NOMO-1 treated with dmso at 0.1 percent for 144 hours (cell line): ENCODE results near the gene FSHR.

Experiments used
- DNase-seq: peaks from one replicate; lab custom pipeline; 2025; ENCODE audit not compliant: unreplicated experiment; lab: John Stamatoyannopoulos, UW

The FSHR gene

DNA sequence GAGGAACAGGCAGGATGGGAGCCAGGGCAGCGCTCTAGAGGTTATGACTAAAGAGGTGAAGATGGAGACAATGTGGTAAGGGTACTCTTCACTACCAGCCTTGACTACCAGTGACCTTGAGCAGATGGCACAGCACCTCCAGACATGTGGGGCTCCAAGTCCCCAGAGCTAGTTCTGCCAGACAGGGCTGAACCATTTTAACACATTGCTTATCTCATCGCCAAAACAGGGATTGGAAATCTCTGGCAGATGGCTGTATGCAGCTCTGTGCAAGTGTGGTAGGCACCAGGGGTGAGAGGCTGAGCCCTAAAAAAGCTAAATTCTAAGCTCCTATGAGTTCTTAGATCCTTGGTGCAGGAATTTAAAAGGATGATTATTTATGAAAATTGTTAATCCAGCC lies 41.3 kb downstream of the FSHR start:
- no peak for DNase-seq

DNA sequence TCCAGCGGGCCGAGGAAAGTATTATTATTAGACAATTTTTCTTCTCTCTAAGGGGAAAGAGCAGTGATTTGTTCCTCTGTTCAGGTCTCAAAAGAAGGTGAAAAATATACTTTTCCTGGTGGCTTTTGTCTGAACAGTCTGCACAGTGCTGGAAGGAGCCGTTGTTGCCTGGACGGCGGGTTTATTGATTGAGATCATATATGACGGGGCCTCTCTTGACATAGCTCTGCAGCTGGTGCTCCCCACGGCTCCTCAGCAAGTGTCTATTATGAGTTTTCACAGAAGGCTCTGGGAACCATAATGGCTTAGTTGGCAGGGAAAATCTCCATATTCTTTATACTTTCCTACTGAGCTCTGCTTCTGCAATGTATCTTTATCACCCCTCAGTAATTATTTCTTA lies 42.9 kb downstream of the FSHR start:
- no peak for DNase-seq

- DNase-seq = no peak
Observed at GRCh38 chr2:49111006-49111405, 43.3 kb downstream of the FSHR start.

DNA sequence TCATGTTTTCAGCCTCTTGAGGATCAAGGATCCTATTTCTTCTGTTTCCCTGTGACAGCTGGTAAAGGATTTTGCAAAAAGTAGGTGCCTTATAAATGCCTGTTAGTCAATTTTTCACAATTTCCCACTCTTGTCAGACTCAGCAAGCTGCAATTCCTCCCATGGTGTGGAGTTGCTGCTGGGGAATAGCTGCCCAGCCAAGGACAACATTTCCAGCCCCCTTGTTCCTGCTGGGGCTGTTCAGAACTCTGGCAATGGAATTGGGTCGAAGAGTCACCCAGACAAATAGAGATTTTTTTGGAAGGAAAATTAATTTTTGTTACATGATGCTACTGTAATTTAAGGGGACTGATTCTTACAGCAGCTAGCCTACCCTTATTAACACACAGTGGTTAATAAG lies 43.7 kb downstream of the FSHR start:
- DNase-seq = no peak

DNA sequence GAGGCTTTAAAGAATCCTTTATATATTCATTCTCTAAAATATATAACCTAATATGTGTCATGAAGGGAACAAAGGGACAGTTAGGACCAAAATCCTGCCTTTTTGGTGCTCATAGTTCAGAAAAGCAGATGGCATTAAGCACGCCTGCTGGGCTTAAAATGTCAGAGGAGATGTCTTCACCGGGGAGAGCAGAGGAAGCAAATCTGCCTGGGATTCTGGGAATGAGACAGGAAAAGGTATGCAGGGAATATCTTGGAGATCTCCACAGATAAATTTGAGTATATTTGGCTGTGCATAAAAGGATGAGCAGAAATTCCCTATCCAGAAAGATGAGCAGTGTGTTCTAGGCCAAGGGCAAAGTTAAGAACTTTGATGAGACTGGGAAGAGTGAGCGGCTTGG lies 45.5 kb downstream of the FSHR start:
- no peak for DNase-seq

GRCh38 chr2:49108436-49108835 lies 45.9 kb downstream of the FSHR start:
- no peak for DNase-seq

GRCh38 chr2:49105506-49105905 lies 48.8 kb downstream of the FSHR start:
- no peak for DNase-seq

DNA sequence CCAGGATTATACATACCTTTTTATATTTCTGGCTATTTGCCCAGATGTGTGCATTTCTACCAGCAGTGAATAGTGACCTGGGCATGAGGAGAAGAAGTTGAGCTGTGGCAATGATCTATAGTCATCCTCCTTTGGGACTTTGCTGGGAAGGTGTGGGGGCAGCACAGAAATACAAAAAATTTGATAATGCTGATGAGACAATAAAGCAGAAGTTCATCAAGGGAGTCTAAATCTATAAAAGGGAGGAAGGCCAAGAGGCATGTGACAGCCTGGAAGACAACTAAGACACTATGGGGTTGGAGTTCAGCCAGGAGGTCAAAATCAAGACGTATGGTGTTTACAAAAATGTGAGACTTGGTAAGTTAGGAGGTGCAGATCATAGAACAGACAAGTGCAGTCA lies 52.2 kb downstream of the FSHR start:
- DNase-seq = no peak

- DNase-seq = no peak
Observed at GRCh38 chr2:49080681-49081080, 73.6 kb downstream of the FSHR start.

DNA sequence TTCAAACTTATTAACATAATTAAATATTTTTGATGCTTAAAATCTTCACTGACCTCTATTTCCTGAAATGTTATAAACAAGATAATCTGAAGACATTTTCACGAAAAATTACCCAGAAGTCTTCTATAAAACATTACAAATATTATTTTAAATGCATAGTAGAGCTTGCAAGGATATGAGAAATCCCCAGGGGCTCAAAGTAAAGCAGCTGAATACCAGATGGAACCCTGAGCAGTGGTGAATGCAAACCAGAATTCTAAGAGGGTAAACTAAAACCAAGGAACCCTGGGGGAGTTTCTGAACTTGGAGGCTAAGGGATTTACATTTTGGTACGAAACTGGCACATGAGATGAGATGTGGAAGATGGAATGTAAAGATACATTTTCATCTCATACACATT lies 83.6 kb downstream of the FSHR start:
- DNase-seq = no peak

DNA sequence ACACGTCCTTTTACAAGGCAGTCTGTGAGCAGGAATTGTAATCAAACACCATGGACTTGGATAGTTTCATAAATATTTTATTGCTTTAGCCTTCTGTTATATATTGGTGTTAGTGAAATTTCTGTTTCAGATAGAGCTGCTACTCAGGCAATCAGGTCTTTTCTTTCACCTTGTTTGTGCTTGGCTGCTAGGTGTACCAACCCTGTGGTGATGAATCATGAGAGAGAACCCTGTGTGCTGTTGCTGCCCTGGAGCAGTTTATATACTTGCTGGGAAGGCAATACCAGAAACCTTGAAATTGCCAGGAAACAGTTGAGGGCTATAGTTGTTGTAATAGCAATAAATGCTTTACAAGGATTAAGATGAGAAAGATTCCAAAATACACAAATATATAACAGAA lies 84.5 kb downstream of the FSHR start:
- no peak for DNase-seq

GRCh38 chr2:49068613-49069012 lies 85.7 kb downstream of the FSHR start:
- no peak for DNase-seq

DNA sequence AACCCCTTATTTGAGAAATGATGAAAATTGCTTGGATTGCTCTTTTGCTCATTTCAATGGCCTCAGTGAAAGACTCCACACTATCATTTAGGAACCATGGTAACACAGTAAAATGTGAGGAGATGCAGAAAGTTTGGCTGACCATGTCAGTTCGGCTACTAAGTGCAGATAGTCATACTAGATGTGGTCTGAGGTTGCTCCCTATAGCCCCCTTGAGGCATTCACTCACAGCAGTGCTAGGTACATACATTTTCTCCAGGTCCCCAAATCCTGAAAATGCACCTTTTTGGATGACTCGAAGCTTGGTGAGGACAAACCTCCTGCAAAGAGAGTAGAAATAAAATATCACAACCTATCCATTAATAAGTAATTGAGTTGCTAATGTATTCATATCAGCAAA lies 86.3 kb downstream of the FSHR start:
- no peak for DNase-seq

DNA sequence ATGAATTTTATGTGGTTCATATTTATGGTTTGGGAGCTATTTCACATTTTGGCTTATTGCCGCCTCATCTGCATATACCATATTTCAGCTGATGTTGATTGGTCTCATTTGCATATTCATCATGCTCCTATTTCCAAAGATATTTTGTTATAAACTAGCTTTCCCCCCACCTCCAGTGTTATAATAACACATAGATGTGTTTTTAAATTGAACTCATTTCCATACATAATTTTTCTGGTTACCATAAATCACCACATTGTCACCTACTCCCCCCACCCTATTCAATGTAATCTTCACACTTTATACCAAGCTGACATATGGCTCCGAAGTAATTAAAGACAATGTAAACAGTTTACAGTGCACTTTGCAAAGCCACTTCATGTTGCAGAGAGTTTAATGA lies 101.2 kb downstream of the FSHR start:
- no peak for DNase-seq

GRCh38 chr2:49050265-49050664 lies 104.0 kb downstream of the FSHR start:
- no peak for DNase-seq

- DNase-seq = no peak
Observed at GRCh38 chr2:49049161-49049560, 105.2 kb downstream of the FSHR start.

- DNase-seq = no peak
Observed at GRCh38 chr2:49045083-49045482, 109.2 kb downstream of the FSHR start.

GRCh38 chr2:49044350-49045079 lies 109.8 kb downstream of the FSHR start:
- no peak for DNase-seq

DNA sequence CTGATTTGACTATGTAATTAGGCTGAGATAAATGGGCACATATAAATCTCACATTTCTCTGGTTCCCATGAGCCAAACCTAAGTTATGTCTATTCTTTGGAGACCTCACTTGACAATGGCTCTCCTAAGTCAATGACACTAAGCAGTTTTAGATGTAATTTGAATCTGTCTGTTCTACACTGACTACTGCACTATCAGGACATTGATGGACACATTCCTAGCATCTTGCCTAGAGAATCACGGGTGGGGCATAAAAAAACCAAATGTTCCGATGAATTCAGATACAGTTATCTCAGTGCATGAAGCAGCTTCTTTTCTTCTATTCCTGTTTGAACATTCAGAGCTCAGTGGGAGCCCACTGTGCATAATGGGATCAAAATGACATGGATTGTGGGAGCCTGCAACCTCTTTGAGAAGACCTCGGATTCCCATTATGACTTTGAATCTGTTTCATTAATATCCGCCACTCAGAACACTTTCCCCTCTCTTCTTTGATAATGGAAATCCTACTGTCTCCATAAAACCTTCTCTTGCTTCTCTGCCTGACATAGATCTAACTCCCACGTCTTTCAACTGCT lies 110.8 kb downstream of the FSHR start:
- DNase-seq = no peak

DNA sequence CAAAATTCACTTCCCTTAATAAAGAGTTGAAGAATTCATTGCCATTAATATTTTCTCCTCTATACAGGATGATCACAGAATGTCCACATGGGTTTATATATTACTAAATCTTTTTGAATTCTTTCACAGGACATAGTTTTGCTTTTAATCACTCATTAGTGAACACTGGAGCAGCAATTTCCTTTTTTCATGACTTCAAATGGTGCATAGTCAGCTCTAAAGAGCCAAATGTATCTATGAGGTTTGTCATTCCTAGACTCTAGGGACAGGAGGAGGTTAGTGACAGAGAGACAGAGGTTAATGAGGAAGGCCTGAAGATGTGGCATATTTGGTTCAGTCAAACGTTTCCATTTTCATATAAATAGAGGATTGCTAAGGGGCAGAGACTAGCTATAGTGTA lies 111.8 kb downstream of the FSHR start:
- DNase-seq = no peak

DNA sequence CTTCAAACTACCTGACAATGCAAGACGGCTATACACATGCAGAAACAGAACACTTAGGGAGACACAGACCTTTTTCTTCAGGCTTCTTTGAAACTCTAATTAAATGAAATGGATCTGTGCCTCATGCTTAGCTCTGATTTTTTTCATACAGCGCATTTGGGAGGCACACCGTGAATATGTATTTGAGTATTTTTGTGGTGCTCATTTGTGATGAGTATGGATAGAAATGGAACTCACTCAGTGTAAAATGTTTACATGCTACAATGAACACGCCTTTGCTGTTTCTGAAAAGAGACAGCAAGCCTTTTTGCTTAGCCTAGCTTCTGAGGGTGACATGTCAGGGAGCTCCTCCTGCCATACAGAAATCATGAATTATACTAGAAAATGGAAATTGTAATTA lies 113.3 kb downstream of the FSHR start:
- no peak for DNase-seq

DNA sequence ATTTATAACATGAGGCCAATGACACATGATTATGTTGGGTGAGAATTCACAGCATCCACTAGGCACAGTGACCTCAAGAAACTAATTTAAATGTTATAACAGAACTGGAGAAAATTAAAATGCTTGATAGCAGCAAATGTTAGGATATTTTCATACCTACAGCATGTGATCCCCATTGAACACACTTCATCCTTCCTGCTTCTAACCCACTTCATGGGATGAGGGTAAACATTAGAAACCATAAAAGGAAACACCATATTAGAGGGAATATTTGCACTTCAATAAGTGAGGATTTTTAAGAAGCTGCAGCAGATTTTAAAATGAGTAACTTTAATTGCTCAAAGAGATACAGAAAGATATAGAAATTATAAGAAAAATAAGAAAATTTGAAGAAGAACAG lies 117.1 kb downstream of the FSHR start:
- no peak for DNase-seq

DNA sequence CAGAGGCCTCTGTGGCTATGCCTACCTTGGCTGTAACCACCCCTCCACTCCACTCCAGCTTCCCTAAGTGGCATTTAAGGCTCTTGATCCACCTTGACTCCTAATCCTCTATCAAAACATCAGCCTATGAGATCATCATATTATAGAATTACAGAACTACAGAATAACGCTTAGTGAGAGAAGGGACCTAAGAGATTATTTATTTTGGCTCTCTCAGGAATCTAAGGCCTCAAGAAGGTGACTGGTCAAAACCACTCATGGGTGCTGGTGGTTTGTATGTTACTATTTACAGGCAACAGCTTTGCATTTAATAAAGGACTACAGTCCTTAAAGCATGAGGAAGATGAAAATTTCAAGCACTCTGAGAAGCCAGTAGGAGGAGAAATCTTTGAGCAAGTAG lies 118.8 kb downstream of the FSHR start:
- DNase-seq = no peak
